Measurements from ENCODE around the gene PHACTR2. TPM values are rescaled to one million over a fixed set of nuclear protein-coding genes. Genes with fewer than 3 reads are reported as not detected.
"Not testable (repeated sequence)": the region's sequence is repeated elsewhere in the genome, so short reads cannot be mapped to it uniquely, and the experiment has no call there.

The PHACTR2 gene
- total RNA-seq, 4 donors from 2014 or later, result 39.8 to 99.0 (median 49.3) TPM

DNA sequence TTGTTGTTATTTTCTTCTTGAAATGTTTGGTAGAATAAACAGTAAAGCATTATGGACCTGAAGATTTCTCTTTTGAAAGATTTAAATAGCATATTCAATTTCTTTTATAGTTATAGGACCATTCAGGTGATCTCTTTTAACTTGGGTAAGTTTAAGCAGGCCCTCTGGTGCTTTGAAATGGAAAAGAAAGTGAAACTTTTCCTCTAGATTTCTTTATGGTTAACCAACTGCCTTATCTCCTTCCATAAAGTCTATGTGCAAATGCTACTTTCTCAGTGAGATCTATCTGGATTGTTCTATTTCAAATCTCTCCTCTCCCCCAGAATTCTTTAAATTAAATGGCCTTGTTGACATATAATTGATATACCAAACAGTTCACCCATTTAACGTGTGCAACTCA, 54.0 kb downstream of the PHACTR2 start:
- no peaks in the 10 kb centered on the region for H3K36me3 ChIP-seq
- H3K27ac ChIP-seq, result no peak overlapping the region
- H3K4me1 ChIP-seq, result no peaks in the 10 kb centered on the region
- H3K9me3 ChIP-seq, result no peaks in the 10 kb centered on the region
- H3K4me3 ChIP-seq, result no peak overlapping the region
- DNase-seq, result no peak
- TF ChIP-seq, protein P1, sequence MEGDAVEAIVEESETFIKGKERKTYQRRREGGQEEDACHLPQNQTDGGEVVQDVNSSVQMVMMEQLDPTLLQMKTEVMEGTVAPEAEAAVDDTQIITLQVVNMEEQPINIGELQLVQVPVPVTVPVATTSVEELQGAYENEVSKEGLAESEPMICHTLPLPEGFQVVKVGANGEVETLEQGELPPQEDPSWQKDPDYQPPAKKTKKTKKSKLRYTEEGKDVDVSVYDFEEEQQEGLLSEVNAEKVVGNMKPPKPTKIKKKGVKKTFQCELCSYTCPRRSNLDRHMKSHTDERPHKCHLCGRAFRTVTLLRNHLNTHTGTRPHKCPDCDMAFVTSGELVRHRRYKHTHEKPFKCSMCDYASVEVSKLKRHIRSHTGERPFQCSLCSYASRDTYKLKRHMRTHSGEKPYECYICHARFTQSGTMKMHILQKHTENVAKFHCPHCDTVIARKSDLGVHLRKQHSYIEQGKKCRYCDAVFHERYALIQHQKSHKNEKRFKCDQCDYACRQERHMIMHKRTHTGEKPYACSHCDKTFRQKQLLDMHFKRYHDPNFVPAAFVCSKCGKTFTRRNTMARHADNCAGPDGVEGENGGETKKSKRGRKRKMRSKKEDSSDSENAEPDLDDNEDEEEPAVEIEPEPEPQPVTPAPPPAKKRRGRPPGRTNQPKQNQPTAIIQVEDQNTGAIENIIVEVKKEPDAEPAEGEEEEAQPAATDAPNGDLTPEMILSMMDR (IDR thresholded peaks at IDR 0.05), result peak in 2 of 6 experiments; percentile 11 to 19
- TF ChIP-seq POLR2A (IDR thresholded peaks at IDR 0.05), result no peak
- no peaks in the 10 kb centered on the region for H3K27me3 ChIP-seq

DNA sequence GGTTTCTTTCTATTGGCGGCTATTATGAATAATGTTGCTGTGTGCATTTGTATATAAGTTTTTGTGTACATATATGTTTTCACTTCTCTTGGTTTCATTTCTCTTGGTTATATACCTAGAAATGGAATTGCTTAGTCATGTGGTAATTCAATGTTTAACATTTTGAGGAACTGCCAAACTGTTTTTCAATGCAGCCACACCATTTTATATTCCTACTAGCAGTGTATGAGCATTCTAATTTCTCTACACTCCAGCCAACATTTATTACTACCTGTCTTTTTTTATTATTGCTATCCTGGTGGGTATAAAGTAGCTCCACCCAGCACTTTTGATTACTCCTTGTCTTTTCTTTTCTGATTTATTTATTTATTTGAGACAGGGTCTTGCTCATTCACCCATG, 54.8 kb downstream of the PHACTR2 start:
- Histone ChIP-seq H3K36me3 (no peaks in the 10 kb centered on the region), H3K4me3 (no peak overlapping the region), H3K4me1 (no peaks in the 10 kb centered on the region), H3K9me3 (no peaks in the 10 kb centered on the region), H3K27ac (no peak overlapping the region), H3K27me3 (no peaks in the 10 kb centered on the region)
- no peak for TF ChIP-seq POLR2A (IDR thresholded peaks at IDR 0.05)
- TF ChIP-seq, protein P1 (IDR thresholded peaks at IDR 0.05), result no peak
- no peak for DNase-seq

DNA sequence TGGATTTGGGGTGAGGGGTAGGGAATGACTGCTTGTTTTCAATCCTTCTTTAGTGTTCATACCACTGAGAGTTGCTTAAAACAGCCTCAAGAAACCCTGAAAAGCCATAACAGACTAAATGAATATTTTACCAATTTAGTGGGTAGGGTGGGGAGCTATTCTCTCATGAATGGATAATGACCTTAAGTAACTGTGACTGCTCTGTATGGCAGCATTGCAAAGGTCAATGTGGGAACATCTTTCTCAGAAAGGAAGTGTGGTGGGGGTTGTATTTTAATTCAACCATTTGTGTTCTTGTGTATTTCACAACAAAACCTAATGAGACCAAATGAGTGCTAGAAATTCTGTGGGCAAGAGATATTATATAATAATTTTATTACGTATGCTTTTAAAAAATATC, 55.7 kb downstream of the PHACTR2 start:
- Histone ChIP-seq H3K27me3 (no peaks in the 10 kb centered on the region), H3K27ac (no peak overlapping the region), H3K4me1 (no peaks in the 10 kb centered on the region), H3K9me3 (no peaks in the 10 kb centered on the region), H3K36me3 (no peaks in the 10 kb centered on the region), H3K4me3 (no peak overlapping the region)
- TF ChIP-seq, protein P1 (IDR thresholded peaks at IDR 0.05), result no peak
- no peak for TF ChIP-seq POLR2A (IDR thresholded peaks at IDR 0.05)
- no peak for DNase-seq

DNA sequence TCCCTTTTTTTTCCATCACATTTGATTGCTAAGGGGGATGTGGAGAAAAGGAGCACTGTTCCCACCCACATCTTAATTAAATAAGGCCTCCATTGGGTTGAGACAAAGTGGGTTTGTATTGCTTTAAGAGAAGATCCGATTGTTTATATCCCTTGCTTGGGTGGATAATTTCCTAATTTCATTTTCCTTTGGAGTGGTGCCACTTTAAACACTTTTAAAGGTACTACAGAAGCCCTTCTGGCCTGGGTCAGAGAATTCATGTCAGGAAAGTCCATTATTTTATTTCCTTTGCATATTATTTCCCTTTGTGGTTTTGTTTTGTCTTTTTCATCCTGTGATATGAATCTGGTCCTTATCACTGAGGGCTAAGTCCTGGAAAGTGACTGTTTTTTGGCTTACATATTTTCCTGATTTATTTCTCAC, 56.9 kb downstream of the PHACTR2 start:
- no peaks in the 10 kb centered on the region for H3K36me3 ChIP-seq
- no peaks in the 10 kb centered on the region for H3K4me1 ChIP-seq
- H3K4me3 ChIP-seq, result no peak overlapping the region
- TF ChIP-seq, protein P1 (IDR thresholded peaks at IDR 0.05), result no peak
- H3K27me3 ChIP-seq, result no peaks in the 10 kb centered on the region
- DNase-seq, result no peak
- no peak overlapping the region for H3K27ac ChIP-seq
- no peaks in the 10 kb centered on the region for H3K9me3 ChIP-seq

DNA sequence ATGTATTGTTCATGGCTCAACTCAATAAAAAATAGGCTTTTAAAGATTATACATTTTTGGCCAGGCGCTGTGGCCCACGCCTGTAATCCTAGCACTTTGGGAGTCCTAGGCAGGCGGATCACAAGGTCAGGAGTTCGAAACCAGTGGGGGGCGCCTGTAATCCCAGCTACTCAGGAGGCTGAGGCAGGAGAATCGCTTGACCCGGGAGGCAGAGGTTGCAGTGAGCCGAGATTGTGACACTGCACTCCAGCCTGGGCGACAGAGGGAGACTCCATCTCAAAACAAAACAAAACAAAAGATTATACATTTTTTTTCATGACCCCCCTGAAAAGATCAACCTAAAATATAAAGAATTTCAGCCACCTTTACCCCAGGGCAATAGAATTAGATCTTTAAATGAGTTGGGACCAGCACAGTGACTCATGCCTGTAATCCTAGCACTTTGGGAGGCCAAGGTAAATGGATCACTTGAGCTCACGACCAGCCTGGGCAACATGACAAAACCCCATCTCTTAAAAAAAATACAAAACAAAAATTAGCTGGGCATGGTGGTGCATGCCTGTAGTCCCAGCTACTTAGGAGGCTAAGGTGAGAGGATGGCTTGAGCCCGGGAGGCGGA, 60.4 kb downstream of the PHACTR2 start:
- H3K4me1 ChIP-seq, H3K4me3 ChIP-seq, H3K9me3 ChIP-seq, H3K27me3 ChIP-seq, H3K27ac ChIP-seq, DNase-seq, H3K36me3 ChIP-seq: not testable (repeated sequence)

DNA sequence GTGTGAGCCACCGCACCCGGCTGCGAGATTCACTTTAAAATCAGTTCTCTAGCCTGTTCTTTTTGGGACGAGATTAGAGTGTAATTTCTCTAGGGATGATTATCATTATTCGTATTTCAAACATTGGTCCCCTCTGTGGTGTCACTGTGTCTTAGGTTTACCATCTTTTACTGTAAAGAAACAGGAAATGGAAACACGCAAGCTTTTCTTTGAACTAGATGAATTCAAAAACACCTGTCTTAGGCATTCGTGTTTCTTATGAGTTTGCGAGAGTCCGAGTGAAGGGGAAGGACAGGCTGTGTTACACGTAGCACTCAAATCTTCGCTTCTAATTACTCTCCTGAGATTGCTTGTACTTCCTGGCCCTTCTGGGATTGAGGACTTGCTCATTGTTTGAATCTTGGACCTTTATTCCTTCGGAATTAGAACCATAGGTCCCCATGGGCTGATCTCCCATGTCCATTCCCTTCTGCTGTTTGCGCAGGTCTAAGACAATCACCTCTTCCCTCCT, 61.6 kb downstream of the PHACTR2 start:
- Histone ChIP-seq H3K4me1 (peaks cover 0 to 16% (median 0%) of the 10 kb centered on the region in 4 donors), H3K36me3 (no peaks in the 10 kb centered on the region), H3K9me3 (no peaks in the 10 kb centered on the region), H3K27ac (no peak overlapping the region), H3K4me3 (no peak overlapping the region), H3K27me3 (no peaks in the 10 kb centered on the region)
- no peak for TF ChIP-seq POLR2A (IDR thresholded peaks at IDR 0.05)
- TF ChIP-seq, protein P1 (IDR thresholded peaks at IDR 0.05), result no peak
- DNase-seq, result no peak
